WTC11 (cell line): Measurements from ENCODE around the gene SETDB1.

Experiments used
- ATF3 ChIP-seq: sonication (generic); formaldehyde crosslinking; conservative IDR thresholded peaks from 2 replicates; pipeline ENCODE4 v1.8.1; 2022; ENCODE audit warnings: mild to moderate bottlenecking, missing genetic modification reagents
- CREM ChIP-seq: sonication (generic); formaldehyde crosslinking; IDR thresholded peaks from 2 replicates; pipeline ENCODE4 v1.8.1; 2022; ENCODE audit warnings: mild to moderate bottlenecking, missing genetic modification reagents, moderate library complexity
- CTCF ChIP-seq: fragments of 200-600 bp; IDR thresholded peaks from 2 replicates; pipeline ENCODE4 v1.8.0; 2022; ENCODE audit warnings: antibody characterized with exemption
- FOXK1 ChIP-seq: sonication (generic); formaldehyde crosslinking; IDR thresholded peaks from 2 replicates; pipeline ENCODE4 v1.8.0; 2022; ENCODE audit warnings: mild to moderate bottlenecking, moderate library complexity, missing genetic modification reagents
- IRF2 ChIP-seq: sonication (generic); formaldehyde crosslinking; IDR thresholded peaks from 2 replicates; pipeline ENCODE4 v1.8.0; 2022; ENCODE audit warnings: low read depth, missing genetic modification reagents, borderline replicate concordance
- USF1 ChIP-seq: sonication (generic); formaldehyde crosslinking; IDR thresholded peaks from 2 replicates; pipeline ENCODE4 v1.8.0; 2022; ENCODE audit warnings: mild to moderate bottlenecking, missing genetic modification reagents
- ZNF138 ChIP-seq: sonication (generic); formaldehyde crosslinking; conservative IDR thresholded peaks from 2 replicates; pipeline ENCODE4 v1.8.1; 2022; ENCODE audit warnings: mild to moderate bottlenecking, moderate library complexity, missing genetic modification reagents
- ZNF416 ChIP-seq: fragments of 250-450 bp; sonication (Bioruptor Pico); IDR thresholded peaks from 2 replicates; pipeline ENCODE4 v1.9.0; 2021; ENCODE audit warnings: mild to moderate bottlenecking, inconsistent platforms

GRCh38 chr1:150912623-150913022 lies 13.5 kb upstream of the SETDB1 start:
- TF ChIP-seq CTCF (no peak), ZNF138 (CRISPR knock-in tag) (no peak), ATF3 (CRISPR knock-in tag) (no peak), FOXK1 (no peak), CREM (CRISPR knock-in tag) (no peak), IRF2 (CRISPR knock-in tag) (no peak), USF1 (CRISPR knock-in tag) (no peak), ZNF416 (no peak)
